Endothelial cell of umbilical vein (primary cell): Measurements from ENCODE around the gene SIX1. TPM values are rescaled to one million over a fixed set of nuclear protein-coding genes. Genes with fewer than 3 reads are reported as not detected.
A peak's percentile ranks its signal among the peaks of the same experiment; 100 is the strongest.

ENCODE experiments used
- BruUV-seq: library from RNA; stranded (reverse); fragments of 400-500 nt; replicated peaks from 2 replicates; lab custom pipeline; 2021; lab: Mats Ljungman, UMichigan
- CTCF ChIA-PET: fragments of 300-600, 350-600 bp; sonication (Branson Sonifier 250); formaldehyde crosslinking; loops from one replicate; lab custom pipeline; 2021; ENCODE audit warnings: antibody characterized with exemption, inconsistent platforms; lab: Charles Lee
- POLR2A ChIA-PET: fragments of 300-600, 350-600 bp; sonication (Branson Sonifier 250); formaldehyde crosslinking; loops from one replicate; lab custom pipeline; 2021; ENCODE audit warnings: antibody characterized with exemption, inconsistent platforms; lab: Charles Lee
- DNase-seq: peaks from one replicate; pipeline ENCODE4 v3.0.0-alpha.2; 2011; ENCODE audit warnings: low read depth, low spot score
- FAIRE-seq: peaks from 2 replicates; lab custom pipeline; 2011; peaks lifted over from hg19 to GRCh38; lab: Jason Lieb, UNC
- H2AFZ ChIP-seq: 2 replicates; pipeline ENCODE4 v1.6.0; 2012; ENCODE audit warnings: low read depth, low read length, control low read depth, inconsistent platforms
- H3K27ac ChIP-seq: 2 replicates; pipeline ENCODE4 v1.5.1; 2011; ENCODE audit warnings: low read depth, mild to moderate bottlenecking, control low read depth, low read length, moderate library complexity; ENCODE audit not compliant: insufficient read depth
- H3K27me3 ChIP-seq, 2 experiments: 2 replicates each; pipeline versions ENCODE4 v1.6.0 to v1.6.1; 2011; ENCODE audit warnings: low read length in 2 of 2, mixed read lengths in 1 of 2; ENCODE audit not compliant: control insufficient read depth in 2 of 2, insufficient read depth in 2 of 2
- H3K36me3 ChIP-seq, 2 experiments: 2 replicates in 1 of 2; 3 replicates in 1 of 2; pipeline ENCODE4 v1.5.1; 2011; ENCODE audit warnings: low read length in 2 of 2, mild to moderate bottlenecking in 1 of 2, moderate library complexity in 1 of 2; ENCODE audit not compliant: control insufficient read depth in 2 of 2, insufficient read depth in 2 of 2; ENCODE audit errors: extremely low read depth in 1 of 2
- H3K4me1 ChIP-seq: 3 replicates; pipeline ENCODE4 v1.5.1; 2011; ENCODE audit warnings: mild to moderate bottlenecking, low read length; ENCODE audit not compliant: control insufficient read depth, insufficient read depth; ENCODE audit errors: extremely low read depth
- H3K4me2 ChIP-seq: 2 replicates; pipeline ENCODE4 v1.6.1; 2011; ENCODE audit warnings: low read length, control low read depth, mixed read lengths; ENCODE audit not compliant: insufficient read depth
- H3K4me3 ChIP-seq, 3 experiments: fragments of 200-600 bp in 1 of 3; sonication (generic), shearing (Covaris generic) in 1 of 3; replicated peaks in 1 of 3; 2 replicates each; pipeline ENCODE4 v1.5.1; 2011 to 2016; ENCODE audit warnings: control low read depth in 3 of 3, low read length in 3 of 3, mild to moderate bottlenecking in 2 of 3, inconsistent platforms in 1 of 3, low read depth in 1 of 3, moderate library complexity in 1 of 3; ENCODE audit not compliant: insufficient read depth in 1 of 3
- H3K79me2 ChIP-seq: 2 replicates; pipeline ENCODE4 v1.6.0; 2012; ENCODE audit warnings: low read length, inconsistent platforms; ENCODE audit not compliant: control insufficient read depth, insufficient read depth
- H3K9ac ChIP-seq: replicated peaks from 2 replicates; pipeline ENCODE3; 2011; ENCODE audit warnings: low read length, control low read depth; ENCODE audit not compliant: insufficient read depth; ENCODE audit errors: extremely low read depth
- H3K9me1 ChIP-seq: replicated peaks from 3 replicates; pipeline ENCODE4 v1.6.0; 2011; ENCODE audit warnings: mild to moderate bottlenecking, low read length; ENCODE audit not compliant: control insufficient read depth, insufficient read depth; ENCODE audit errors: extremely low read depth
- H3K9me3 ChIP-seq: replicated peaks from 2 replicates; pipeline ENCODE4 v1.5.1; 2012; ENCODE audit warnings: low read length, inconsistent platforms; ENCODE audit not compliant: control insufficient read depth, insufficient read depth
- H4K20me1 ChIP-seq: replicated peaks from 2 replicates; pipeline ENCODE3; 2011; ENCODE audit warnings: mild to moderate bottlenecking, low read length; ENCODE audit not compliant: control insufficient read depth, insufficient read depth; ENCODE audit errors: extremely low read depth
- CTCF ChIP-seq, 2 donors: IDR thresholded peaks; 1 replicate in 1 of 2; 2 replicates in 1 of 2; pipeline ENCODE4 v1.5.1; 2011; ENCODE audit warnings: low read length in 2 of 2, mild to moderate bottlenecking in 2 of 2, moderate library complexity in 2 of 2, control low read depth in 1 of 2, inconsistent platforms in 1 of 2, low read depth in 1 of 2; ENCODE audit not compliant: insufficient read depth in 1 of 2; ENCODE audit errors: extremely low read depth in 1 of 2
- EZH2 ChIP-seq: IDR thresholded peaks from 2 replicates; pipeline ENCODE4 v1.6.1; 2012; ENCODE audit warnings: borderline replicate concordance, low read depth, mild to moderate bottlenecking, moderate library complexity, low read length, inconsistent platforms; ENCODE audit not compliant: severe bottlenecking
- FOS ChIP-seq: IDR thresholded peaks from 2 replicates; pipeline ENCODE4 v1.6.1; 2011; ENCODE audit warnings: mild to moderate bottlenecking, low read length, moderate library complexity, borderline replicate concordance; ENCODE audit not compliant: insufficient read depth
- GATA2 ChIP-seq: IDR thresholded peaks from 2 replicates; pipeline ENCODE4 v1.7.0; 2011; ENCODE audit warnings: low read depth, mild to moderate bottlenecking, moderate library complexity, mixed read lengths, low read length; ENCODE audit not compliant: insufficient read length, insufficient read depth
- JUN ChIP-seq: IDR thresholded peaks from 2 replicates; pipeline ENCODE4 v1.6.1; 2011; ENCODE audit warnings: borderline replicate concordance, low read depth; ENCODE audit not compliant: insufficient read length, insufficient read depth
- MAX ChIP-seq: IDR thresholded peaks from 2 replicates; pipeline ENCODE4 v1.6.1; 2011; ENCODE audit not compliant: insufficient read depth, insufficient read length
- MYC ChIP-seq: IDR thresholded peaks from one replicate; pipeline ENCODE4 v1.6.1; 2011; ENCODE audit warnings: mild to moderate bottlenecking, low read depth, low read length
- POLR2A ChIP-seq: IDR thresholded peaks from 2 replicates; pipeline ENCODE4 v1.6.1; 2012; ENCODE audit warnings: low read depth, mild to moderate bottlenecking, control low read depth, low read length
- POLR2AphosphoS5 ChIP-seq: IDR thresholded peaks from 2 replicates; pipeline ENCODE4 v1.6.1; 2012; ENCODE audit warnings: low read depth, mild to moderate bottlenecking, control low read depth, low read length, moderate library complexity; ENCODE audit not compliant: insufficient read depth
- dilution Hi-C: fragments of 300-500 bp; cut with MboI; formaldehyde crosslinking; loops from one replicate; pipeline ENCODE4 v1.15.0; 2019; ENCODE audit warnings: low sequenced_read_pairs; ENCODE audit not compliant: extremely low pct_ligation_motif_present
- intact Hi-C: fragments of 100-400 bp; cut with micrococcal nuclease; formaldehyde crosslinking; loops from one replicate; pipeline ENCODE4 v1.10.0; 2022
- polyA plus RNA-seq, 4 experiments: library from polyadenylated mRNA; depleted of rRNA in 3 of 4; stranded (reverse) in 3 of 4; unstranded in 1 of 4; fragments of >200 nt; gene quantifications; 2 replicates each; pipeline versions ENCODE4 v1.2.1 to v1.2.3, GENCODE V29; 2011 to 2012; ENCODE audit warnings: missing spikeins in 1 of 4
- total RNA-seq: library from RNA; stranded (reverse); gene quantifications from 2 replicates; pipeline ENCODE4 v1.2.3, GENCODE V29; 2021

The SIX1 gene
- total and polyA plus RNA-seq, 2 donors (not counting 3 experiments of a cell fraction or from before 2014, with no cell fraction given), result 0.40 to 0.55 TPM

- Histone ChIP-seq H3K27ac (no peak overlapping the region), H3K27me3 (peaks cover 41 to 52% of the 10 kb centered on the region in 2 experiments), H3K36me3 (no peaks in the 10 kb centered on the region), H4K20me1 (peaks cover 4% of the 10 kb centered on the region), H3K4me1 (peaks cover 10% of the 10 kb centered on the region), H3K4me3 (peak overlapping the region in 1 of 3 experiments; percentile 59), H3K79me2 (no peaks in the 10 kb centered on the region), H3K4me2 (peak overlapping the region; percentile 87), H2AFZ (peak overlapping the region; percentile 79), H3K9me3 (no peaks in the 10 kb centered on the region), H3K9me1 (no peaks in the 10 kb centered on the region), H3K9ac (no peak overlapping the region)
- dilution Hi-C loops (no loop called here), intact Hi-C loops (loop anchor here (2.0 kb wide), 3 partner anchors 325 to 533 kb away; partner anchors contain the start of genes SLC38A6 and TRMT5)
- FAIRE-seq, result no peak
- ChIA-PET CTCF (interaction anchor here (0.6 to 4.2 kb wide), 20 partner anchors 7 to 597 kb away, joined by 3 to 24 read pairs (median 4); partner anchors contain the start of genes SIX1, SIX4, SLC38A6 and TRMT5), POLR2A (no interaction called here)
- no peak for TF ChIP-seq JUN
- peak; percentile 53 for TF ChIP-seq EZH2
- TF ChIP-seq FOS, result no peak
- TF ChIP-seq POLR2A, result no peak
- no TSS peak for BruUV-seq
- DNase-seq, result no peak
Observed at GRCh38 chr14:60655898-60656685, 6.8 kb upstream of the SIX1 start.

- FAIRE-seq, result no peak
- intact Hi-C loops (no loop called here), dilution Hi-C loops (no loop called here)
- H3K27me3 ChIP-seq, result peaks cover 49 to 60% of the 10 kb centered on the region in 2 experiments
- DNase-seq, result no peak
- no peaks in the 10 kb centered on the region for H3K9me3 ChIP-seq
- CTCF ChIA-PET, result interaction anchor here (0.7 to 4.2 kb wide), 4 partner anchors 12 to 388 kb away, joined by 3 to 24 read pairs (median 17); partner anchors contain the start of gene SIX4
- no peaks in the 10 kb centered on the region for H3K9me1 ChIP-seq
- no peak overlapping the region for H3K9ac ChIP-seq
- peaks cover 5% of the 10 kb centered on the region for H4K20me1 ChIP-seq
- no peak overlapping the region for H2AFZ ChIP-seq
- no peaks in the 10 kb centered on the region for H3K36me3 ChIP-seq
- no TSS peak for BruUV-seq
- H3K4me1 ChIP-seq, result peaks cover 10% of the 10 kb centered on the region
- no peak overlapping the region for H3K4me3 ChIP-seq
- no peak overlapping the region for H3K27ac ChIP-seq
- POLR2A ChIA-PET, result no interaction called here
- no peak overlapping the region for H3K4me2 ChIP-seq
- TF ChIP-seq POLR2A (no peak), POLR2AphosphoS5 (no peak), CTCF (IDR thresholded peaks at IDR 0.05; ENCODE audit: extremely low read depth in 1 of 2, insufficient read depth in 1 of 2, low read depth in 1 of 2, low read length in 2 of 2) (no peak), EZH2 (no peak), MYC (no peak), GATA2 (no peak), FOS (no peak), JUN (no peak), MAX (no peak)
- no peaks in the 10 kb centered on the region for H3K79me2 ChIP-seq
Observed at GRCh38 chr14:60655119-60655897, 6.0 kb upstream of the SIX1 start.
